Coronary artery (tissue), 2 donors: ENCODE data around the gene TUT1.
A peak's percentile ranks its signal among the peaks of the same experiment; 100 is the strongest.

Source experiments
- DNase-seq: peaks from one replicate; pipeline ENCODE4 v3.0.0-alpha.2; 2017; ENCODE audit warnings: low spot score
- H3K27ac ChIP-seq, 2 donors: fragments of 200-600 bp; sonication (generic); one replicate each; pipeline ENCODE4 v1.5.1; 2016 to 2019
- H3K4me3 ChIP-seq: fragments of 200-600 bp; sonication (generic); 2 replicates; pipeline ENCODE4 v1.5.1; 2016; ENCODE audit warnings: mild to moderate bottlenecking, moderate library complexity
- TF ChIP-seq, protein P1 (sequence below): fragments of 200-600 bp; sonication (generic); IDR thresholded peaks from one replicate; pipeline ENCODE4 v1.5.1; 2019; ENCODE audit warnings: antibody characterized with exemption

Gene TUT1

GRCh38 chr11:62580959-62581715, 10.2 kb downstream of the TUT1 start:
- TF ChIP-seq, protein P1, sequence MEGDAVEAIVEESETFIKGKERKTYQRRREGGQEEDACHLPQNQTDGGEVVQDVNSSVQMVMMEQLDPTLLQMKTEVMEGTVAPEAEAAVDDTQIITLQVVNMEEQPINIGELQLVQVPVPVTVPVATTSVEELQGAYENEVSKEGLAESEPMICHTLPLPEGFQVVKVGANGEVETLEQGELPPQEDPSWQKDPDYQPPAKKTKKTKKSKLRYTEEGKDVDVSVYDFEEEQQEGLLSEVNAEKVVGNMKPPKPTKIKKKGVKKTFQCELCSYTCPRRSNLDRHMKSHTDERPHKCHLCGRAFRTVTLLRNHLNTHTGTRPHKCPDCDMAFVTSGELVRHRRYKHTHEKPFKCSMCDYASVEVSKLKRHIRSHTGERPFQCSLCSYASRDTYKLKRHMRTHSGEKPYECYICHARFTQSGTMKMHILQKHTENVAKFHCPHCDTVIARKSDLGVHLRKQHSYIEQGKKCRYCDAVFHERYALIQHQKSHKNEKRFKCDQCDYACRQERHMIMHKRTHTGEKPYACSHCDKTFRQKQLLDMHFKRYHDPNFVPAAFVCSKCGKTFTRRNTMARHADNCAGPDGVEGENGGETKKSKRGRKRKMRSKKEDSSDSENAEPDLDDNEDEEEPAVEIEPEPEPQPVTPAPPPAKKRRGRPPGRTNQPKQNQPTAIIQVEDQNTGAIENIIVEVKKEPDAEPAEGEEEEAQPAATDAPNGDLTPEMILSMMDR = no peak
- Histone ChIP-seq H3K4me3 (no peak overlapping the region), H3K27ac (no peak overlapping the region)
- DNase-seq = no peak

- H3K4me3 ChIP-seq = no peak overlapping the region
- no peak for DNase-seq
- no peak overlapping the region for H3K27ac ChIP-seq
- TF ChIP-seq, protein P1 = no peak
These were observed 12.1 kb downstream of the TUT1 start for GRCh38 chr11:62579252-62579651.

DNA sequence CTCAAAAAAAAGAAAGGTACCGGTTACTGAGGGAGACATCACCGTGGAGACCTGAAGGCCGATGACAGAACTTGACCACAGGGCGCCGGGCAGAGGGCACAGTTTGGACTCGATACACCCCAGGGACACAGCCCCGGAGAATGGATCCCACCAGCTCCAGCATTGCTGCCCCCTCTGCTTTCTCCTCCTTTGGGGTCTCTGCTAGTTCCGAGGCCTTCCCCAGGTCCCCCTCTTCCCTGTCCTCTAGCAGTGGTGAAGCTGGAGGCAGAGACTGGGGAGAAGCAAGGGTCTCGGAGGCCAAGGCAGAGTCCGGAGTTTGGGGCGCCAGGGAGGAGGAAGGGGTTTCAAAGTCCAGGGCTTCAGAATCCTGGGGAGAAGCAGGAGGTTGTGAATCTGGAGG, 12.8 kb downstream of the TUT1 start:
- DNase-seq = no peak
- H3K27ac ChIP-seq = peak overlapping the region in 1 of 2 donors; percentile 2

DNA sequence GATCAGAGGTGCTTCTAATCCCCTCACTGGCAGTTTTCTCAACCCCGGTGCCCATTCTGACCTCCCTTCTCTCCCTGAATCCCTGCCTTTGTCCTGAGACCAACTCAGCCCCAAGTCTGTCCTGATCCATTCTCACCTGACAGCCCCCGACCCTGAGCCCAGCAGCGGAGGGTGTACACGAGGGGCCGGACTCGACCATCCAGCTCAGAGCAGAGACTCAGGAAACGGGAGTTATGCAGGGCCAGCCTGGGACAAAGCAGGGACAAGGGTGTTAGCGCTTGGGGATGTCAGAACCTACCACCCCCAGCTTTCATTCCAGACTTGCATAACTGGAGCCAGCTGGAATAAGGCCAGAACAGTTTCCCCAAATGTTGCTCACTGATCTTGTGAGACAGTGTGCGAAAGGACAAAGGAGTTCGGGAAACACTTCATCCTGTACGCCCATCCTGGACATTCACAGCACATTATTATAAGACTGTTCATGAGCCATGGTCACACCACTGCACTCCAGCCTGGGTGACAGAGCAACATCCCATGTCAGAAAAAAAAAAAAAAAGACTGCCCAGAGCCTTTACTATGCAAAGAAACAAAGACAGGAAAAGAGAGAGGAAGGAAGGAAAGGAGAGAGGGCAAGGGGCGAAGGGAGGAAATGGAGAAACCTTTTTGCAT, 14.1 kb downstream of the TUT1 start:
- TF ChIP-seq, protein P1 = no peak
- DNase-seq = no peak
- no peak overlapping the region for H3K4me3 ChIP-seq
- peak overlapping the region in 1 of 2 donors; percentile 91 for H3K27ac ChIP-seq

More for the DNA sequence above, 12.8 kb downstream of the TUT1 start:
- H3K4me3 ChIP-seq = no peak overlapping the region
- TF ChIP-seq, protein P1 = no peak

DNA sequence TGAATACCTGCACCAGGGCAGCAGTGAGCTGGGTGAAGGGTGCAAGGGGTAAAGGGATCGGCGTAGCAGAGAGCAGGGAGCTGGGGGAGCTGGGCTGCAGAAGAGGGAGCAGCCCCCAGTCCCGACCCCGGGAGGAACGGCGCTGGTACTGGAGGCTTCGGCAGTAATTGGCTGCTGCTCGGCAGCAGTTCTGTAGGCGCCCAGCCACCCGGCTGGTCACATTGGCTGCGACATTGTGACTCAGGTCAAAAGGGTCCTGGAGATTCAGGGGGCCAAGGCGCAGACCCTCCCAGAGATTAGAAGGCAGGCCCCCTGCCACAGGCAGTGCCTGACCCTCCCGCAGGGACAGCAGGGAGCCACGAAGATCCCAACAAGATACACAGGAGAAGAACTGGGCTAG, 15.5 kb downstream of the TUT1 start:
- TF ChIP-seq, protein P1 = no peak
- no peak for DNase-seq
- Histone ChIP-seq H3K27ac (peak overlapping the region in 1 of 2 donors; percentile 91), H3K4me3 (peak overlapping the region; percentile 80)

GRCh38 chr11:62575156-62575555, 16.2 kb downstream of the TUT1 start:
- no peak for DNase-seq
- Histone ChIP-seq H3K27ac (peak overlapping the region; percentile 83 to 91), H3K4me3 (peak overlapping the region; percentile 80)
- TF ChIP-seq, protein P1 = no peak
